ENCODE measurements around the gene SLC6A12.

GRCh38 chr12:155646-156045 is 58.3 kb downstream of the SLC6A12 start:
- TF ChIP-seq CTCF (IDR thresholded peaks at IDR 0.05) (no peak), POLR2A (IDR thresholded peaks at IDR 0.05) (no peak)
